Stomach smooth muscle (tissue), 2 donors: ENCODE results near the gene ZNF197.
"Not testable (repeated sequence)": the region's sequence is repeated elsewhere in the genome, so short reads cannot be mapped to it uniquely, and the experiment has no call there.

Source experiments
- H3K27ac ChIP-seq: one replicate; pipeline ENCODE4 v1.7.0; 2013; ENCODE audit warnings: mild to moderate bottlenecking, low read length, inconsistent platforms
- H3K27me3 ChIP-seq, 2 donors: one replicate each; pipeline ENCODE4 v1.7.0; 2013; ENCODE audit warnings: low read length in 2 of 2; ENCODE audit not compliant: insufficient read depth in 2 of 2, control insufficient read depth in 1 of 2
- H3K36me3 ChIP-seq, 2 donors: one replicate each; pipeline ENCODE4 v1.7.0; 2013; ENCODE audit warnings: low read length in 2 of 2; ENCODE audit not compliant: control insufficient read depth in 2 of 2, insufficient read depth in 2 of 2
- H3K4me1 ChIP-seq: one replicate; pipeline ENCODE4 v1.7.0; 2013; ENCODE audit warnings: low read length; ENCODE audit not compliant: control insufficient read depth, insufficient read depth
- H3K4me3 ChIP-seq, 2 donors: one replicate each; pipeline ENCODE4 v1.7.0; 2013; ENCODE audit warnings: low read length in 2 of 2
- H3K9ac ChIP-seq, 2 donors: one replicate each; pipeline ENCODE4 v1.7.0; 2013; ENCODE audit warnings: low read length in 2 of 2, mild to moderate bottlenecking in 1 of 2
- H3K9me3 ChIP-seq, 2 donors: one replicate each; pipeline ENCODE4 v1.7.0; 2013; ENCODE audit warnings: low read length in 2 of 2; ENCODE audit not compliant: control insufficient read depth in 2 of 2
- donor health status: healthy.
- donor health status: Pancreatic carcinoma.

Gene ZNF197

GRCh38 chr3:44624749-44625480 is at the start of gene ZNF197:
Gene ZNF197, plus strand, starts transcription at chr3:44625036. Its CDS starts 4,119 bp downstream, at chr3:44629155.
- H3K27me3 ChIP-seq = no peaks in the 10 kb centered on the region
- peak within 1 kb of the TSS; percentile 61 to 92 for H3K4me3 ChIP-seq
- no peaks in the 10 kb centered on the region for H3K9me3 ChIP-seq
- H3K36me3 ChIP-seq = no peaks in the 10 kb centered on the region
- H3K4me1 ChIP-seq = peaks cover 7% of the 10 kb centered on the region
- H3K27ac ChIP-seq = peak within 1 kb of the TSS; percentile 72
- peak within 1 kb of the TSS; percentile 75 to 91 for H3K9ac ChIP-seq

GRCh38 chr3:44576613-44577012 is 48.2 kb upstream of the ZNF197 start:
- H3K4me1 ChIP-seq = no peaks in the 10 kb centered on the region
- H3K9ac ChIP-seq = no peak overlapping the region
- no peaks in the 10 kb centered on the region for H3K9me3 ChIP-seq
- H3K36me3 ChIP-seq = peaks cover 2 to 5% of the 10 kb centered on the region in 2 donors
- no peak overlapping the region for H3K27ac ChIP-seq
- no peaks in the 10 kb centered on the region for H3K27me3 ChIP-seq
- no peak overlapping the region for H3K4me3 ChIP-seq

DNA sequence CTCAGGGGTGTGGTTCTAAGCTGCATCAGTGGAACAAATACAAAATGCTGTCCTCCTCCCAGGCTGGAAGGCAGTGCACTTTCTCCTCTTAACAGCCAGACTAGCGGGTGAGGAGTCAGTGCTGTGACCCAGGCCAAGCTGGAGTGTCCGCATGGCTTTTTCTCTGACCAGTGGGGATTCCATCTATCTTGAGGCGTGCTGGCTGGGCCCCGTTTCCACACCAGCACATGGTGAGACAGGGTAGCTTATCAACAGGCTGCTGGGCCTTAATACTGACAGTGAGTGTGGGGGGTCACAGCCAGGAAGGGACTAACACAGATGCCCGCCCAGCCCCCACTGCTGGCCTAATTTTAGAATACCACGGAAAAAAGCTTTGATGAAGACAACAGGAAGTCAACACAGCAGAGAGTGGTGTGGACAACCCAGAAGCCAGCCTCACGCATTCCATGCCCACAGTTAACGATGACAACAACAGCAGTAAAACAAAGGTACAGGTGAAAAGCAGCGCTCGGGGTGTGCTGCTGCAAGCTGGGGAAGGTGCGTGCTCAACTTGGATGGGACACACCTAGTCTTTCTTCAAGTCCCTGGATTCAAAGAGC is 47.4 kb upstream of the ZNF197 start:
- not testable (repeated sequence) for H3K36me3 ChIP-seq, H3K4me3 ChIP-seq, H3K4me1 ChIP-seq, H3K27me3 ChIP-seq, H3K27ac ChIP-seq, H3K9me3 ChIP-seq, H3K9ac ChIP-seq

DNA sequence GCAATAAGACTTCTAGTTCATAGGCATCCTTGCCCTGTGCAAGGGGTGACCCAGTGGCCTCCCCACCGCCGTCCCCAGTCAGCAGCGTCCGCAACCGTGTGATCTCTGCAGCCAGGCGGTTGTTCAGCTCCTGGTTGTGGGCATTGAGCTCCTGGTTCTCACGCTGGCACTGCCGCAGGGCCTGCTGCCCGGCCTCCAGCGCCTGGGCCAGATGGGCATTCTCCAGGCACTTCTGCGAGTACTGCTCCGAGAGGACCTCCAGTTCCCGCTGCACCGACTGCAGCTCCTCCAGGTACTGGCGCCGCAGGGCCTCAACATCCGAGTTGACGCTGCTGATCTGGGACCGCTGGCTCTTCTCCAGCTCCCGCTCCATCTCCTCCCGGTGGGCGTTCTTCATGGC is 46.5 kb upstream of the ZNF197 start:
- not testable (repeated sequence) for H3K27ac ChIP-seq, H3K4me1 ChIP-seq, H3K9me3 ChIP-seq, H3K4me3 ChIP-seq, H3K27me3 ChIP-seq, H3K36me3 ChIP-seq, H3K9ac ChIP-seq

DNA sequence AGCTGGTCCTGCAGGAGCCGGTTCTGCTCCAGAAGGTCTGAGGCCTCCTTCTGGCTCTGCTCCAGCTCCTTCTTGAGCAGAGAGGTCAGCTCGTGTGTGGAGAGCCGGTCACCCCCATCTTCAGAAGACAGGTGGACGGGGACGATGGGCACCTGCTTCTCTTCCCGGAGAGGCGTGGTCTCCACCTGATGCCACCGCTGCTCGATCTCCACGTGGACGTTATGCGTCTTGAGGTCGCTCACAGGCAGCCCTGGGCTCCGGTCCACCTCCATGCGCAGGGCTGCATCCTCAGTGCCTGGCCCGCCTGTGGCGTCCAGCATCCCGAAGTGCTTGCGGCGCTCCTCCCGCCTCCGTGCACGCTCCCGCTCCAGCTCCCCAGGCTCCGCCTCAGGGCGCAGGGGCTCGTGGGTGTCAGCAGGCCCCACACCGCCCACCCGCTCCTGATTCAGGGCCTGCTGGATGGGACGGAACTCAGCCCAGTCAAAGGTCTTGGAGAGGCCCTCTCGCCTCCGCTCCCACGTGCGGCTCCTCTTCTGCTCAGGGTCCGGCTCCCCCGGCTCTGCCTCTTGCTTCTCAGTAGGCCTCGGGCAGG is 45.8 kb upstream of the ZNF197 start:
- H3K4me3 ChIP-seq, H3K9ac ChIP-seq, H3K36me3 ChIP-seq, H3K9me3 ChIP-seq, H3K27ac ChIP-seq, H3K27me3 ChIP-seq, H3K4me1 ChIP-seq: not testable (repeated sequence)

- H3K4me3 ChIP-seq, H3K27ac ChIP-seq, H3K9ac ChIP-seq, H3K27me3 ChIP-seq, H3K36me3 ChIP-seq, H3K9me3 ChIP-seq, H3K4me1 ChIP-seq: not testable (repeated sequence)
Measured at GRCh38 chr3:44579749-44580148, 45.1 kb upstream of the ZNF197 start.

DNA sequence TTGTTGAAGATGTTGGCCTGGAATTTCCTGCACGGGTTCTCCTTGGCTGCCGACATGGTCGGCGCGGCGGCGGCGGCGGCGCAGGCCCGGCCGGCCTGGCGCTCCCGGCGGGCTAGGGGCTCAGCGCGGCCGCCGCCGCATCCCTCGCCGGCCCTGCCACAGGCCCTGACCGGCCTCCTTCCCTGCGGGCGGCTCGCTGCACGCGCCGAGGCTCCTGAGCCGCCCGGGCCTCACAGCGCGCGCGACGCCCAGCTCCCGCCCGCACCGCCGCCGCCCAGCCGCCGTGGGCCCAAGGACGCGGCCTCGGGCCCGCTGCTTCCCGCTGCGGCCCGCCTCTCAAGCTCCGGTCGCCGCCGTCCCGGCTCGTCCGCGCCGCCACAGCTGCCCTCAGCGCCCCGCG is 43.9 kb upstream of the ZNF197 start:
- H3K36me3 ChIP-seq, H3K27ac ChIP-seq, H3K9ac ChIP-seq, H3K4me1 ChIP-seq, H3K4me3 ChIP-seq, H3K9me3 ChIP-seq, H3K27me3 ChIP-seq: not testable (repeated sequence)

DNA sequence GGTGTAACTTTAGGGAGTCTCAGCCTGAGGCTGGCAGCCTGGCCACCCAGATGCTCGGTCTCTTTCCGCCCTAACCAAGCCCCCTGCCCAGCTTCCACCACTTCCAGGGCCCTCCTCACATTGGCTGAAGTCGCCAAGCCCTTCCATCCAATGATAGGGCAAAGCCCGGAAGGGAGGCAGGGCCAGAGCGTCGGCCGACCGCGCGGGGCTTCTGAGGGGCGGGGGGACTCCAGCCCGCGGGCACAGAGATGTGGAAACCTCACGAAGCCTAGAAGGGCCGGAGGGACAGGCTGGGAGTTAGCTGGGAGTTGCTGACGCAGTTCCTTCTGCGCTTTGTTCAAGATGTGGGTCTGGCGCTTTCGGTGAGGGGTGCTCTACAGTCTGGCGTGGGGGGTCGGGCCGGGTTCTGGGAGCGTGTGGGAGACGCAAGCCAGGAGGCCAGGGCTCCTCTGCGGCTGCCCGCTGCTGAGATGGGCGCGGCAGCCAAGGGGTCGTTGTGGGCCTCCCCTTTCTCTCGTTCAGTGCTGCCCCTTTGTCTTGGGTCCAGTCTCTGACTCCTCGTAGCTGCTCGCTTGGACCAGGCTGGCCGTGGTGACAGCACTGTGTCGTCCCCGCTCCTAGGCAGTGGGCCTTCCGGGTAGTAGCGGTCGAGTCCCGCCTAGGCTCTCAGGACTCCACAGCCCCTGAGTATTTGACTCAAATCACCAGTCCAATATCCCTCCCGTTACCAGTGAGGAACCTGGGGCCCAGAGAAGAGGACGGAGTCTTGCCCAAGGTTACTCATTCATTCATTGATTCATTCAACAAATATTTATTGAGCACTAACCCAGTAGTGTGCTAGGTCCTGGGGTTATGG is 40.0 kb upstream of the ZNF197 start, which contains the start of gene ZNF660:
TSS of gene ZNF660 (plus strand) at position 319 of the 856 bp plus-strand sequence. CDS start 9,230 bp downstream, outside the sequence.
- peak within 1 kb of the TSS; percentile 69 to 93 for H3K4me3 ChIP-seq
- H3K9ac ChIP-seq = peak within 1 kb of the TSS; percentile 82 to 95
- H3K9me3 ChIP-seq = peaks cover 0 to 3% of the 10 kb centered on the region in 2 donors
- H3K27me3 ChIP-seq = no peaks in the 10 kb centered on the region
- peaks cover 13 to 15% of the 10 kb centered on the region in 2 donors for H3K36me3 ChIP-seq
- H3K4me1 ChIP-seq = peaks cover 5% of the 10 kb centered on the region
- H3K27ac ChIP-seq = peak within 1 kb of the TSS; percentile 78

GRCh38 chr3:44596621-44597020 is 28.2 kb upstream of the ZNF197 start:
- Histone ChIP-seq H3K4me3 (no peak overlapping the region), H3K36me3 (peaks cover 14 to 16% of the 10 kb centered on the region in 2 donors), H3K27ac (no peak overlapping the region), H3K4me1 (no peaks in the 10 kb centered on the region), H3K9ac (no peak overlapping the region), H3K9me3 (peaks cover 6 to 27% of the 10 kb centered on the region in 2 donors), H3K27me3 (no peaks in the 10 kb centered on the region)

- H3K27me3 ChIP-seq = no peaks in the 10 kb centered on the region
- peaks cover 0 to 6% of the 10 kb centered on the region in 2 donors for H3K9me3 ChIP-seq
- H3K27ac ChIP-seq = no peak overlapping the region
- H3K9ac ChIP-seq = no peak overlapping the region
- H3K36me3 ChIP-seq = peaks cover 2 to 10% of the 10 kb centered on the region in 2 donors
- no peak overlapping the region for H3K4me3 ChIP-seq
- no peaks in the 10 kb centered on the region for H3K4me1 ChIP-seq
Measured at GRCh38 chr3:44601749-44602148, 23.1 kb upstream of the ZNF197 start.
